ENCODE results near the gene STOX2. TPM values are rescaled to one million over a fixed set of nuclear protein-coding genes. Genes with fewer than 3 reads are reported as not detected.

STOX2 gene
- total RNA-seq, 1 donor from 2014 or later = 9.4 TPM

- H3K36me3 ChIP-seq (ENCODE audit: control insufficient read depth in 3 of 3, insufficient read depth in 3 of 3, low read length in 3 of 3) = no peaks in the 10 kb centered on the region
- no peak overlapping the region for H3K4me3 ChIP-seq (ENCODE audit: low read length in 3 of 3)
- no peak overlapping the region for H3K9ac ChIP-seq (ENCODE audit: low read depth in 1 of 3, low read length in 3 of 3)
- no peaks in the 10 kb centered on the region for H3K27me3 ChIP-seq (ENCODE audit: control insufficient read depth in 3 of 3, insufficient read depth in 3 of 3, low read length in 3 of 3)
- H3K27ac ChIP-seq (ENCODE audit: low read depth, low read length) = no peak overlapping the region
- H3K4me1 ChIP-seq (ENCODE audit: control insufficient read depth in 3 of 3, insufficient read depth in 3 of 3, low read length in 3 of 3) = peaks cover 7 to 18% (median 17%) of the 10 kb centered on the region in 3 donors
- no peaks in the 10 kb centered on the region for H3K9me3 ChIP-seq (ENCODE audit: control insufficient read depth in 3 of 3, low read length in 3 of 3)
These were observed 84.8 kb downstream of the STOX2 start for GRCh38 chr4:183989931-183990330.

- Histone ChIP-seq H3K9ac (ENCODE audit: low read depth in 1 of 3, low read length in 3 of 3) (no peak overlapping the region), H3K4me1 (ENCODE audit: control insufficient read depth in 3 of 3, insufficient read depth in 3 of 3, low read length in 3 of 3) (peaks cover 3 to 8% (median 5%) of the 10 kb centered on the region in 3 donors), H3K36me3 (ENCODE audit: control insufficient read depth in 3 of 3, insufficient read depth in 3 of 3, low read length in 3 of 3) (no peaks in the 10 kb centered on the region), H3K27me3 (ENCODE audit: control insufficient read depth in 3 of 3, insufficient read depth in 3 of 3, low read length in 3 of 3) (no peaks in the 10 kb centered on the region), H3K27ac (ENCODE audit: low read depth, low read length) (no peak overlapping the region), H3K9me3 (ENCODE audit: control insufficient read depth in 3 of 3, low read length in 3 of 3) (no peaks in the 10 kb centered on the region), H3K4me3 (ENCODE audit: low read length in 3 of 3) (no peak overlapping the region)
These were observed 88.6 kb downstream of the STOX2 start for GRCh38 chr4:183993676-183994075.

- Histone ChIP-seq H3K27ac (ENCODE audit: low read depth, low read length) (no peak overlapping the region), H3K9me3 (ENCODE audit: control insufficient read depth in 3 of 3, low read length in 3 of 3) (no peaks in the 10 kb centered on the region), H3K27me3 (ENCODE audit: control insufficient read depth in 3 of 3, insufficient read depth in 3 of 3, low read length in 3 of 3) (no peaks in the 10 kb centered on the region), H3K4me1 (ENCODE audit: control insufficient read depth in 3 of 3, insufficient read depth in 3 of 3, low read length in 3 of 3) (no peaks in the 10 kb centered on the region), H3K9ac (ENCODE audit: low read depth in 1 of 3, low read length in 3 of 3) (no peak overlapping the region), H3K4me3 (ENCODE audit: low read length in 3 of 3) (no peak overlapping the region), H3K36me3 (ENCODE audit: control insufficient read depth in 3 of 3, insufficient read depth in 3 of 3, low read length in 3 of 3) (peaks cover 0 to 2% (median 0%) of the 10 kb centered on the region in 3 donors)
These were observed 90.5 kb downstream of the STOX2 start for GRCh38 chr4:183995570-183995969.

GRCh38 chr4:183996868-183997267 is 91.8 kb downstream of the STOX2 start:
- Histone ChIP-seq H3K4me3 (ENCODE audit: low read length in 3 of 3) (no peak overlapping the region), H3K4me1 (ENCODE audit: control insufficient read depth in 3 of 3, insufficient read depth in 3 of 3, low read length in 3 of 3) (no peaks in the 10 kb centered on the region), H3K27ac (ENCODE audit: low read depth, low read length) (no peak overlapping the region), H3K9ac (ENCODE audit: low read depth in 1 of 3, low read length in 3 of 3) (no peak overlapping the region), H3K36me3 (ENCODE audit: control insufficient read depth in 3 of 3, insufficient read depth in 3 of 3, low read length in 3 of 3) (peaks cover 3 to 9% (median 5%) of the 10 kb centered on the region in 3 donors), H3K27me3 (ENCODE audit: control insufficient read depth in 3 of 3, insufficient read depth in 3 of 3, low read length in 3 of 3) (no peaks in the 10 kb centered on the region), H3K9me3 (ENCODE audit: control insufficient read depth in 3 of 3, low read length in 3 of 3) (no peaks in the 10 kb centered on the region)

GRCh38 chr4:183999435-183999834 is 94.3 kb downstream of the STOX2 start:
- Histone ChIP-seq H3K4me1 (ENCODE audit: control insufficient read depth in 3 of 3, insufficient read depth in 3 of 3, low read length in 3 of 3) (no peaks in the 10 kb centered on the region), H3K36me3 (ENCODE audit: control insufficient read depth in 3 of 3, insufficient read depth in 3 of 3, low read length in 3 of 3) (peaks cover 8 to 16% (median 10%) of the 10 kb centered on the region in 3 donors), H3K9ac (ENCODE audit: low read depth in 1 of 3, low read length in 3 of 3) (no peak overlapping the region), H3K27ac (ENCODE audit: low read depth, low read length) (no peak overlapping the region), H3K27me3 (ENCODE audit: control insufficient read depth in 3 of 3, insufficient read depth in 3 of 3, low read length in 3 of 3) (no peaks in the 10 kb centered on the region), H3K9me3 (ENCODE audit: control insufficient read depth in 3 of 3, low read length in 3 of 3) (no peaks in the 10 kb centered on the region), H3K4me3 (ENCODE audit: low read length in 3 of 3) (no peak overlapping the region)

- Histone ChIP-seq H3K9me3 (ENCODE audit: control insufficient read depth in 3 of 3, low read length in 3 of 3) (no peaks in the 10 kb centered on the region), H3K36me3 (ENCODE audit: control insufficient read depth in 3 of 3, insufficient read depth in 3 of 3, low read length in 3 of 3) (peaks cover 8 to 20% (median 10%) of the 10 kb centered on the region in 3 donors), H3K27me3 (ENCODE audit: control insufficient read depth in 3 of 3, insufficient read depth in 3 of 3, low read length in 3 of 3) (no peaks in the 10 kb centered on the region), H3K9ac (ENCODE audit: low read depth in 1 of 3, low read length in 3 of 3) (no peak overlapping the region), H3K4me1 (ENCODE audit: control insufficient read depth in 3 of 3, insufficient read depth in 3 of 3, low read length in 3 of 3) (no peaks in the 10 kb centered on the region), H3K27ac (ENCODE audit: low read depth, low read length) (no peak overlapping the region), H3K4me3 (ENCODE audit: low read length in 3 of 3) (no peak overlapping the region)
These were observed 95.6 kb downstream of the STOX2 start for GRCh38 chr4:184000457-184001396.

GRCh38 chr4:184003433-184003832 is 98.3 kb downstream of the STOX2 start:
- Histone ChIP-seq H3K4me3 (ENCODE audit: low read length in 3 of 3) (no peak overlapping the region), H3K27me3 (ENCODE audit: control insufficient read depth in 3 of 3, insufficient read depth in 3 of 3, low read length in 3 of 3) (no peaks in the 10 kb centered on the region), H3K9ac (ENCODE audit: low read depth in 1 of 3, low read length in 3 of 3) (no peak overlapping the region), H3K27ac (ENCODE audit: low read depth, low read length) (no peak overlapping the region), H3K4me1 (ENCODE audit: control insufficient read depth in 3 of 3, insufficient read depth in 3 of 3, low read length in 3 of 3) (no peaks in the 10 kb centered on the region), H3K9me3 (ENCODE audit: control insufficient read depth in 3 of 3, low read length in 3 of 3) (no peaks in the 10 kb centered on the region), H3K36me3 (ENCODE audit: control insufficient read depth in 3 of 3, insufficient read depth in 3 of 3, low read length in 3 of 3) (peaks cover 8 to 20% (median 10%) of the 10 kb centered on the region in 3 donors)

- peaks cover 9 to 25% (median 16%) of the 10 kb centered on the region in 3 donors for H3K36me3 ChIP-seq (ENCODE audit: control insufficient read depth in 3 of 3, insufficient read depth in 3 of 3, low read length in 3 of 3)
- no peaks in the 10 kb centered on the region for H3K9me3 ChIP-seq (ENCODE audit: control insufficient read depth in 3 of 3, low read length in 3 of 3)
- no peak overlapping the region for H3K4me3 ChIP-seq (ENCODE audit: low read length in 3 of 3)
- H3K27ac ChIP-seq (ENCODE audit: low read depth, low read length) = no peak overlapping the region
- H3K27me3 ChIP-seq (ENCODE audit: control insufficient read depth in 3 of 3, insufficient read depth in 3 of 3, low read length in 3 of 3) = no peaks in the 10 kb centered on the region
- H3K4me1 ChIP-seq (ENCODE audit: control insufficient read depth in 3 of 3, insufficient read depth in 3 of 3, low read length in 3 of 3) = no peaks in the 10 kb centered on the region
- H3K9ac ChIP-seq (ENCODE audit: low read depth in 1 of 3, low read length in 3 of 3) = no peak overlapping the region
These were observed 102.8 kb downstream of the STOX2 start for GRCh38 chr4:184007891-184008290.

- H3K27ac ChIP-seq (ENCODE audit: low read depth, low read length) = no peak overlapping the region
- H3K27me3 ChIP-seq (ENCODE audit: control insufficient read depth in 3 of 3, insufficient read depth in 3 of 3, low read length in 3 of 3) = no peaks in the 10 kb centered on the region
These were observed 105.6 kb downstream of the STOX2 start for GRCh38 chr4:184010696-184011095.

GRCh38 chr4:184011826-184012380 is 106.8 kb downstream of the STOX2 start:
- H3K9me3 ChIP-seq (ENCODE audit: control insufficient read depth in 3 of 3, low read length in 3 of 3) = no peaks in the 10 kb centered on the region
- H3K4me3 ChIP-seq (ENCODE audit: low read length in 3 of 3) = no peak overlapping the region
- H3K9ac ChIP-seq (ENCODE audit: low read depth in 1 of 3, low read length in 3 of 3) = no peak overlapping the region
- H3K36me3 ChIP-seq (ENCODE audit: control insufficient read depth in 3 of 3, insufficient read depth in 3 of 3, low read length in 3 of 3) = peaks cover 9 to 21% (median 16%) of the 10 kb centered on the region in 3 donors
- no peak overlapping the region for H3K27ac ChIP-seq (ENCODE audit: low read depth, low read length)
- H3K27me3 ChIP-seq (ENCODE audit: control insufficient read depth in 3 of 3, insufficient read depth in 3 of 3, low read length in 3 of 3) = no peaks in the 10 kb centered on the region
- no peaks in the 10 kb centered on the region for H3K4me1 ChIP-seq (ENCODE audit: control insufficient read depth in 3 of 3, insufficient read depth in 3 of 3, low read length in 3 of 3)

More at GRCh38 chr4:184010696-184011095, 105.6 kb downstream of the STOX2 start:
- H3K9me3 ChIP-seq (ENCODE audit: control insufficient read depth in 3 of 3, low read length in 3 of 3) = no peaks in the 10 kb centered on the region
- no peak overlapping the region for H3K4me3 ChIP-seq (ENCODE audit: low read length in 3 of 3)
- no peaks in the 10 kb centered on the region for H3K4me1 ChIP-seq (ENCODE audit: control insufficient read depth in 3 of 3, insufficient read depth in 3 of 3, low read length in 3 of 3)
- H3K36me3 ChIP-seq (ENCODE audit: control insufficient read depth in 3 of 3, insufficient read depth in 3 of 3, low read length in 3 of 3) = peaks cover 9 to 21% (median 16%) of the 10 kb centered on the region in 3 donors
- no peak overlapping the region for H3K9ac ChIP-seq (ENCODE audit: low read depth in 1 of 3, low read length in 3 of 3)
